Ovary (tissue), 3 donors: ENCODE measurements around the gene STON1.

Source experiments
- EP300 ChIP-seq: sonication (generic); formaldehyde crosslinking; IDR thresholded peaks from one replicate; pipeline ENCODE4 v1.6.1; 2017; ENCODE audit warnings: antibody characterized with exemption
- POLR2A ChIP-seq: fragments of 450-650 bp; IDR thresholded peaks from one replicate; pipeline ENCODE4 v1.6.1; 2017; ENCODE audit warnings: antibody characterized with exemption, mild to moderate bottlenecking, moderate library complexity
- TF ChIP-seq, protein P1 (sequence below), 3 donors: fragments of 450-650 bp in 2 of 3; fragments of 200-600 bp in 1 of 3; IDR thresholded peaks; one replicate each; pipeline versions ENCODE4 v1.5.1 to v1.8.0; 2016 to 2022; ENCODE audit warnings: antibody characterized with exemption in 3 of 3, mild to moderate bottlenecking in 1 of 3
- donor health status: DM: no; HTN: no; CAD: no.

DNA sequence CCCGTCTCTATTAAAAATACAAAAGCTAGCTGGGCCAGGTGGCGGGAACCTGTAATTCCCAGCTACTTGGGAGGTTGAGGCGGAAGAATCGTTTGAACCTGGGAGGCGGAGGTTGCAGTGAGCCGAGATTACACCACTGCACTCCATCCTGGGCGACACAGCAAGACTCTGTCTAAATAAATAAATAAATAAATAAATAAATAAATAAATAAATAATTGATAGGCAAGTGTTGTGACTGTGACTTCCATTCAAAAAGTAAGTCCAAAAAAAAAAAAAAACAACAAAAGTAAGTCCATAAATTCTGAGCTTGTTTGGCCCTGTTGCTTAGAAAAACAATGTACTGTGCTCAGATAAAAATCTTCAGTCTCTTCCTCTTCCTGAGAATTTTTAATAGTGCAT is 2.2 kb downstream of the STON1 start:
- TF ChIP-seq POLR2A (no peak), EP300 (no peak)
- TF ChIP-seq, protein P1, sequence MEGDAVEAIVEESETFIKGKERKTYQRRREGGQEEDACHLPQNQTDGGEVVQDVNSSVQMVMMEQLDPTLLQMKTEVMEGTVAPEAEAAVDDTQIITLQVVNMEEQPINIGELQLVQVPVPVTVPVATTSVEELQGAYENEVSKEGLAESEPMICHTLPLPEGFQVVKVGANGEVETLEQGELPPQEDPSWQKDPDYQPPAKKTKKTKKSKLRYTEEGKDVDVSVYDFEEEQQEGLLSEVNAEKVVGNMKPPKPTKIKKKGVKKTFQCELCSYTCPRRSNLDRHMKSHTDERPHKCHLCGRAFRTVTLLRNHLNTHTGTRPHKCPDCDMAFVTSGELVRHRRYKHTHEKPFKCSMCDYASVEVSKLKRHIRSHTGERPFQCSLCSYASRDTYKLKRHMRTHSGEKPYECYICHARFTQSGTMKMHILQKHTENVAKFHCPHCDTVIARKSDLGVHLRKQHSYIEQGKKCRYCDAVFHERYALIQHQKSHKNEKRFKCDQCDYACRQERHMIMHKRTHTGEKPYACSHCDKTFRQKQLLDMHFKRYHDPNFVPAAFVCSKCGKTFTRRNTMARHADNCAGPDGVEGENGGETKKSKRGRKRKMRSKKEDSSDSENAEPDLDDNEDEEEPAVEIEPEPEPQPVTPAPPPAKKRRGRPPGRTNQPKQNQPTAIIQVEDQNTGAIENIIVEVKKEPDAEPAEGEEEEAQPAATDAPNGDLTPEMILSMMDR (IDR thresholded peaks at IDR 0.05): no peak
